AML-193 (cell line): ENCODE results near the gene ZDHHC11B.
"Not testable (repeated sequence)": the region's sequence is repeated elsewhere in the genome, so short reads cannot be mapped to it uniquely, and the experiment has no call there.

ENCODE experiments used
- DNase-seq, 2 experiments: peaks; one replicate each; lab custom pipeline; 2025; lab: John Stamatoyannopoulos, UW

ZDHHC11B gene

DNA sequence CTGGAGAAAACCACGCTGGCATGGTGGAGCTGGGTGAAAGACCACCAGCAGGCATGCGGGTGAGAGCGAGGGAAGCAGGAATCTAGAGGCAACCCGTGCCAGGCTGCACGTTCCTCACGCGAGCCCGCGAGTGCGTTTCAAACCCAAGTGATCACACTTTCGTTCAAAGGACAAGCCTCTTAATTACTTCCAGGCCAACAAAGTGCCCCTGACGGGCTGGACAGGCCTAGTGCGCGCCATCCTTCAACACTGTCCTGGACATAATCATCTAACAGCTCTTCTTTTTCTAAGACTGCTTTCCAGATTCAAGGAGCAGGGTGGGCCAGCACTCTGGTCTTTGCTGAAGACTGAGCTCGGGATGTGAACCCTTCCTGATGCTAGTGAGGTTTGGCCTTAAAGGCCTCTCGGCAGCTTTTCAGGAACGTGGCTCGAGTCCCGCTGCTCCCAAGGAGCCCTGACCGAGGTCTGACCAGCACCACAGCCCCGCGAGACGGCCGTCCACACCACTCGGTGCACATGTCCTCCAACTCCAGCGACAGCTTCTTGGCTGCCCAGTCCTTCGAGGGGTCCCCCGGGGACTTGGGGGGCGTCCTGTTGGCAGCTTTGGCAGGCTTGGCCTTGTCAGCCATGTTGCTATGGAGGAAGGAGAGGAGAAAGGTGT is 14.9 kb downstream of the ZDHHC11B start:
- DNase-seq: not testable (repeated sequence)

- DNase-seq: no peak
Observed at GRCh38 chr5:766666-767431, 17.7 kb downstream of the ZDHHC11B start.

DNA sequence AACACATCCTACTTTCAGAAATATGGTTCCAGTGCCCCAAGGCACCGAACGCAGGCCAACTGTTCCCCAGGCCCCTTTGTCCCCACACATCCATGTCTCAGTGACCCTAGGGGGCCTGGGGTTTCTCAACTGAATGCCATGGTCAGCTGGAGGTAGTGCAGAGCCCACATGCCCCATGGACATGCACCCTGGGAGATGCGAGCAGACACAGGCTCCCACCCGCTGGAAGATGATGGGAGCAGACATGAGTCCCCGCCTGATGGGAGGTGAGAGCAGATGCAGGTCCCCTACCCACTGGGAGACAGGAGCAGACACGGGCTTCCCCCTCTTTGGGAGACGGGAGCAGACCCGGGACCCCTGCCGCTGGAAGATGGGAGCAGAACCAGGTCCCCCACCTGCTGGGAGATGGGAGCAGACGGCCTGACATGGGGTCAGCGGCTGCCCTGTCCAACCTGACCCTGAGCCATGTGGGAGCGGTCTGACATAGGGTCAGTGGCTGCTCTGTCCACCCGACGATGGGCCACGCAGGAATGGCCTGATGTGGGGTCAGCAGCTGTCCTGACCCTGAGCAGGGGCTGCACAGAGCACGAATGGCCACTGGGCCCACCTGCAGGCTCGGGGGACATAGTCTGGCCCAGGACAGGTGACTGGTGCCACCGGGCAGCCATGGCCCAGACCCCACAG is 18.4 kb downstream of the ZDHHC11B start:
- DNase-seq: no peak

GRCh38 chr5:763998-764781 is 20.3 kb downstream of the ZDHHC11B start:
- no peak for DNase-seq

- no peak for DNase-seq
Observed at GRCh38 chr5:763397-763796, 21.1 kb downstream of the ZDHHC11B start.

DNA sequence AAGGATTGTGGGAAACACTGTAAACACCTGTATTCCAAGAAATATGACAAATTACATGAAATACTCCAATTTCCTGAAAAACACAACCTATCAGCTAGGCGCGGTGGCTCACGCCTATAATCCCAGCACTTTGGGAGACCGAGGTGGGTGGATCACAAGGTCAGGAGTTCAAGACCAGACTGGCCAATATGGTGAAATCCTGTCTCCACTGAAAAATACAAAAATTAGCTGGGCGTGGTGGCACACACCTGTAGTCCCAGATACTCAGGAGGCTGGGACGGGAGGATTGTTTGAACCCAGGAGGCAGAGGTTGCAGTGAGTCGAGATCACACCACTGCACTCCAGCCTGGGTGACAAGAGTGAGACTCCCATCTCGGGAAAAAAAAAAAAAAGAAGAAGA is 21.5 kb downstream of the ZDHHC11B start:
- not testable (repeated sequence) for DNase-seq

GRCh38 chr5:761854-762710 is 22.4 kb downstream of the ZDHHC11B start:
- no peak for DNase-seq

DNA sequence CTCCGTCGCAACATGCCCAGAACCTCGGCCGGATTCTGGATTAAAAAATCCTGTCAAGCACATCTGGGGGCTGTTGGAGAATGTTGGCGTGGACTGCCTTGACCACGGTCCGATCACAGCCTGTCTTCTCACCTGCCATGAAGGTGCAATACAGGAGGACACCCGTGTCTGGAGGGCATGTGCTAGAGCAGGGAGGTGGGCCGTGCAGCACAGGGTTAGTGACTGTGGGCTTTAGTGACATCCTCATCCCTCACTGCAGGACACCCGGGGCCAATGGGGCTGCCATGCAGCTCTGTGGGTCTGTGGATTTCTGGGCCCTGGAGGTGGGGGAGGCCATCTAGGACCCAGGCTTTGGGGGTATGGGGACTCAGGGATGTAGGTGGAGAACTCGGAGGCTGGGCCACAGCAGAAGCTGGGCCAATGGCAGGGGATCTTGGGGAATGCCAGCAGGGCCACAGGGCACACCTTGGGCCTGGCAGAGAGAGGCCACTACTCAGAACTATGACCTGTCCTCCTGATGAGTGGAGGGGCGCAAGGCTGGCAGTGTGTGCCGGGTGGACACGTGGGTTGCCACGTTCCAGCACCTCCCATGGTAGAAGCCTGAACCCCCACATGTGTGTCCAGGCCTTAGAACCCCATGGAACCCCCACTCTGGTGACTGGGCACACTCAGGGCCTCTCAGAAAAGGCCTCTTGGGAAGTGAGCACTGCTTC is 23.3 kb downstream of the ZDHHC11B start:
- no peak for DNase-seq

DNA sequence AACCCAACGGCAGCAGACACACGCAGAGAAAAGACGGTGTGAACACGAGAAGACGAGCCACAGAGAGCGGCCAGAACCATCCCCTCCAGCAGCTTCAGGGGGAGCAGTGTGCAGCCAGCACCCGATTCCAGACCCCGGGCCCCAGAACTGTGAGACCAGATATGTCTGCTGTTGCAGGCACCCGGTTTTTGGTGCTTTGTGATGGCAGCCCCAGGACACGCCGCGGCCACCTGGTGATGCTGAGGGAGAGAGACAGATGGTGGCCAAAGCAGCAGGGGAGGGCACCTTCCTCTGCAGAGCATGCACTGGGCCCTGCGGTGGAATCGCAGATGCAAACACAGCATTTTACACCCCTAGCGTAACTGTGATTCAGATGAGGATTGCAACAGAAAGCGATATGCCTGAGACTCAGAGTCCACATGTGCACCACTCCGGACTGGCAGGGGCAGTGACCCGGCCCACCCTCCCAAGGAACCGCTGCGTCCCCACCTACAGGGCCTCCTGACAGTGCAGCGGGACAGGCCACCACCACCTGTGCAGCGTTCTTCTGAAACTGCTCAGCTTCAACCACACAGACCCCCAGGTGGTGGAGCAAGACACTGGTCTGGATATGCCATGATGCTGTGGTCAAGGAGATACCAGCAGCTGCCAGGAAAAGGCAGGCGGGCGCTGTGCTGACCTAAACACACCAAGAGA is 24.0 kb downstream of the ZDHHC11B start:
- DNase-seq: no peak

DNA sequence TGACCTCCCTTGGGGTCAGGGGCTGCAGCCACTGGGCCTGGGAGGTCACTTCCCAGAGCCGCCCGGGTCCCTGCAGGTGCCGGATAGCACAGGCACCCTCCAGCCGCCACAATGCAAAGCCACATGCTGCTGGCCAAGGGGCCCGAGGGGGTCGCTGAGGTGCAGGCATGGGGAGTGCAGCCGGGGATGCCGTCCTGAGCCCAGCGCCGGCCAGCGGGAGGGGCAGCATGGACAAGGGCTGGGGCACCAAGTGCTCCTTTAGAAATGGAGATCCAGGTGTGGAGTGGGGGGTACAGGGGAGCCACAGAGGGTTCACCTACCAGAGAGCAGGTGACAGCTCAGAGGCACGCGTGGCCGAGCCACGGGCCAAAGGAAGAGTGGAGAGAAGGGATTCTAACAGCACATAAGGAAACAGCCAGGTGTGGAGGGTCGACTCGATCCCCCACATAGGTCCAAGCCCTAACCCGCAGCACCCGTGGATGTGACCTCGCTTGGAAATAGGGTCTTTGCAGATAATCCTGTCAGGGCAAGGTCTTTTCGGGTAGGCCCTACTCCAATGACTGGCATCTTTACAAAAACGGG is 24.7 kb downstream of the ZDHHC11B start:
- no peak for DNase-seq

DNA sequence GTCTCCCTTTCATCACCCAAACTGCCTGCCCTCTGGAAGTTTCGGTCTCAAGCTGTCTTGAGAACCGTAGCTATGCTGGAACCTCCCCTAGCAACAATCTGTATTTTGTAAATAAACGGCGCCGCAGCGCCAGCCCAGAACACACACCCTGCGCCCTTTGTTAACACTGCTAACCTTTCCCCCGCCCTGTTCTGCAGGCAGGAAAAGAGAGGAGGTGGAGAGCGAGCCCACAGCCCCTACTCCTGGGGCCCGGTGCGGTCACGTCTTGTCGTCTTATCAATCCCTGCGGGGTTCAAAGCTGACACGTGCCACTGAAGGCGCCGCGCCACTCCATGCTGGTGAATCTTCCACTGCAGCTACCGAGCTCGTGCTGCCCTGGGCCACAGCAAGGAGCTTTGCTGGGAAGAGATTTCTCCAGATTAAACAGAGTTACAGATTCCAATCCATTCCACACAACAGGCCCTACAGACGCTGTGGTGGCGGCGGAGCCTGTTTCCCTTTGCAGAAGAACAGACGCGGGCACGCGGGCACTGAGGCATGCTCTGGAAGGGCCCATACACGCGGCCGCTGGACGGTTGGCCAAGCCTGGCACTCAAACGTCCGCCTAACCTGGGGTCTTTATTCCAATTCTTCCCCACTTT is 25.3 kb downstream of the ZDHHC11B start:
- no peak for DNase-seq

DNA sequence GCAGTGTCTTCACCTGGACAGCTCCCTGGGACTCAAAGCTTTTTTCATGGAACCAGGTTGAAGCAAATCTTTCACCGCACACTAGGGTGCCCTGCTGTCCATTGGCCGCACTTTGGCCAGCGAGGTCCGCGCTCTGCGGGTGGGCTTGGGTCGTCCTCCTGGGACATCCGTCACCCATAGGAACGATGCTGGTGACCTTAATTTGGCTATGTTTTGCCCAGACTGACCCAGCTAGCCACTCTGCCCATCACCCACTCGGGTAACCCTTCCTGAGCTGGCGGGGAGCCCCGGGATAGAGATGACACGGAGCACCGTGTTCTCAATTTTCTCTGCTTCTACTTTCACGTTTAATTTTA is 25.9 kb downstream of the ZDHHC11B start:
- DNase-seq: no peak

- DNase-seq: no peak
Observed at GRCh38 chr5:757931-758697, 26.4 kb downstream of the ZDHHC11B start.

- DNase-seq: no peak
Observed at GRCh38 chr5:757346-757930, 27.1 kb downstream of the ZDHHC11B start.

- no peak for DNase-seq
Observed at GRCh38 chr5:756865-757345, 27.6 kb downstream of the ZDHHC11B start.

- DNase-seq: no peak
Observed at GRCh38 chr5:756171-756570, 28.4 kb downstream of the ZDHHC11B start.

DNA sequence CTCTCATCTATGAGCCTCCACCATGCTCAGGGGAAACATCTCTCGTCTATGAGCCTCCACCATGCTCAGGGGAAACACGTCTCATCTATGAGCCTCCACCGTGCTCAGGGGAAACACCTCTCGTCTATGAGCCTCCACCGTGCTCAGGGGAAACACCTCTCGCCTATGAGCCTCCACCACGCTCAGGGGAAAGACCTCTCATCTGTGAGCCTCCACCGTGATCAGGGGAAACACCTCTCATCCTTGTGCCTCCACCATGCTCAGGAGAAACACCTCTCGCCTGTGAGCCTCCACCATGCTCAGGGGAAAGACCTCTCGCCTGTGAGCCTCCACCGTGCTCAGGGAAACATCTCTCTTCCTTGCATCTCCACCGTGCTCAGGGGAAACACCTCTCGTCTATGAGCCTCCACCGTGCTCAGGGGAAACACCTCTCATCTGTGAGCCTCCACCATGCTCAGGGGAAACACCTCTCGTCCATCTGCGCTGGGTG is 30.3 kb downstream of the ZDHHC11B start:
- not testable (repeated sequence) for DNase-seq
